Heart right ventricle (tissue), 16 donors: Measurements from ENCODE around the gene ADAMTS3. TPM values are rescaled to one million over a fixed set of nuclear protein-coding genes. Genes with fewer than 3 reads are reported as not detected.

ENCODE experiments used
- ATAC-seq, 8 donors: fragments of 200-7000 bp; cut with Tn5 transposase; one replicate each; pipeline ENCODE4 v1.9.1; 2020; ENCODE audit warnings: mild to moderate bottlenecking in 8 of 8, moderate library complexity in 8 of 8, moderate number of reproducible peaks in 1 of 8
- DNase-seq, 2 donors: peaks; one replicate each; pipeline ENCODE4 v3.0.0-alpha.2; 2020
- H3K27ac ChIP-seq, 10 donors: fragments of 200-600 bp; sonication (generic) in 2 of 10; one replicate each; pipeline versions ENCODE4 v1.5.0 to v1.8.0; 2020 to 2022; ENCODE audit warnings: mild to moderate bottlenecking in 3 of 10
- H3K27me3 ChIP-seq, 7 donors: fragments of 200-600 bp; one replicate each; pipeline ENCODE4 v1.8.0; 2021 to 2022; ENCODE audit warnings: mild to moderate bottlenecking in 2 of 7
- H3K36me3 ChIP-seq, 9 donors: fragments of 200-600 bp; sonication (generic) in 1 of 9; one replicate each; pipeline versions ENCODE4 v1.5.0 to v1.8.0; 2020 to 2022; ENCODE audit warnings: mild to moderate bottlenecking in 2 of 9
- H3K4me1 ChIP-seq, 9 donors: fragments of 200-600 bp; sonication (generic) in 1 of 9; one replicate each; pipeline versions ENCODE4 v1.5.0 to v1.8.0; 2020 to 2022; ENCODE audit warnings: mild to moderate bottlenecking in 4 of 9
- H3K4me3 ChIP-seq, 10 donors: fragments of 200-600 bp; sonication (generic) in 2 of 10; one replicate each; pipeline versions ENCODE4 v1.5.0 to v1.8.0; 2020 to 2022; ENCODE audit warnings: mild to moderate bottlenecking in 7 of 10, moderate library complexity in 2 of 10
- H3K9me3 ChIP-seq, 11 donors: fragments of 200-600 bp in 10 of 11; sonication (generic) in 2 of 11; one replicate each; pipeline versions ENCODE4 v1.5.0 to v1.8.0; 2013 to 2022; ENCODE audit warnings: mild to moderate bottlenecking in 2 of 11, control low read depth in 1 of 11, moderate library complexity in 1 of 11
- CTCF ChIP-seq, 9 donors: fragments of 200-600 bp; sonication (generic) in 2 of 9; IDR thresholded peaks; one replicate each; pipeline versions ENCODE4 v1.5.0 to v1.8.0; 2021 to 2022; ENCODE audit warnings: antibody characterized with exemption in 9 of 9, mild to moderate bottlenecking in 5 of 9, moderate library complexity in 1 of 9
- whole genome bisulfite sequencing, 2 donors: extraction: QIAGEN DNeasy Blood & Tissue Kit; methylation state at CpG; one replicate each; pipeline ENCODE4 v1.1.7; 2013; ENCODE audit warnings: inconsistent platforms in 1 of 2; 5-methylcytosine and 5-hydroxymethylcytosine counted together
- intact Hi-C, 10 donors: fragments of 100-400 bp; cut with DNase I; formaldehyde crosslinking; loops; one replicate each; pipeline versions ENCODE4 v1.11.1 to v1.14.2; 2022
- polyA plus RNA-seq, 2 donors: library from polyadenylated mRNA; stranded (reverse); fragments of 200-250 nt; gene quantifications; one replicate each; pipeline ENCODE4 v1.2.3, GENCODE V29; 2013
- total RNA-seq, 10 donors: library from RNA; stranded (reverse); fragmentation: NEBNext Ultra II Directional in 3 of 10; extraction: Animal tissue kit (Norgen Biotek cat#: 25700) in 3 of 10; gene quantifications; one replicate each; pipeline versions ENCODE4 v1.2.1 to v1.2.4, GENCODE V29; 2021 to 2023
- donor health status: Arrhythmogenic right ventricular cardiomyopathy.
- donor health status: ischemic (EF 13 %, LVEDD 7.1; RV severe dilation, severe dysfunction).
- donor health status: healthy with polysubstance abuse.
- donor health status: DM: no; HTN: yes; CAD: no.
- donor health status: DM: no; HTN: no; CAD: no.
- donor health status: ischemic (EF 25% LVEDD 6.9; RV normal size, moderate dysfunction).
- donor health status: ischemic (EF 25% LVEDD 5.7; RV mildly dilated, moderate dysfunction).
- donor health status: healthy.
- donor health status: DM: yes; HTN: yes; CAD: no.
- donor health status: Ischemic cardiomyopathy.
- donor health status: ischemic (EF 35%, LVEDD 5.7; RV mildly dilated, moderate dysfunction).
- donor health status: nonischemic (EF 11% LVEDD 7.7; RV severe dilation, severe dysfunction).
- donor health status: DM: yes; HTN: yes; CAD: no.
- donor health status: PGD.
- donor health status: ischemic (EF 29% LVEDD 5.4; RV normal size, mild dysfunction).
- donor health status: nonischemic (EF 23%, LVEDD 6.1; RV moderate dilation, normal function).

The ADAMTS3 gene
- total and polyA plus RNA-seq, 12 donors: 0.23 to 1.1 (median 0.54) TPM

GRCh38 chr4:72527038-72527646 is 41.9 kb downstream of the ADAMTS3 start:
- no peak for DNase-seq
- intact Hi-C loops: no loop called here
- no peak for TF ChIP-seq CTCF (IDR thresholded peaks at IDR 0.05)

GRCh38 chr4:72525938-72526337 is 43.1 kb downstream of the ADAMTS3 start:
- intact Hi-C loops: no loop called here
- ATAC-seq: peak; percentile 94 to 100 (median 99)
- H3K27ac ChIP-seq: peak overlapping the region in 2 of 10 donors; percentile 23 to 28
- H3K4me3 ChIP-seq: no peak overlapping the region
- TF ChIP-seq CTCF (IDR thresholded peaks at IDR 0.05): no peak
- H3K9me3 ChIP-seq: no peaks in the 10 kb centered on the region
- peaks cover 0 to 13% (median 0%) of the 10 kb centered on the region in 9 donors for H3K4me1 ChIP-seq
- no peaks in the 10 kb centered on the region for H3K36me3 ChIP-seq
- H3K27me3 ChIP-seq: no peaks in the 10 kb centered on the region
- peak; percentile 74 to 85 for DNase-seq
- WGBS, 2 donors: 3 to 4% methylated on average over 2 of the region's 2 CpGs

More at GRCh38 chr4:72527038-72527646, 41.9 kb downstream of the ADAMTS3 start:
- no peak for ATAC-seq
- Histone ChIP-seq H3K36me3 (no peaks in the 10 kb centered on the region), H3K4me3 (no peak overlapping the region), H3K27me3 (no peaks in the 10 kb centered on the region), H3K4me1 (peaks cover 0 to 13% (median 0%) of the 10 kb centered on the region in 9 donors), H3K27ac (no peak overlapping the region), H3K9me3 (no peaks in the 10 kb centered on the region)
- WGBS, 2 donors: 47 to 52% methylated on average over 2 of the region's 2 CpGs

- Histone ChIP-seq H3K36me3 (no peaks in the 10 kb centered on the region), H3K27me3 (no peaks in the 10 kb centered on the region), H3K4me3 (no peak overlapping the region), H3K27ac (no peak overlapping the region), H3K9me3 (peaks cover 0 to 3% (median 0%) of the 10 kb centered on the region in 11 donors), H3K4me1 (peaks cover 0 to 13% (median 0%) of the 10 kb centered on the region in 9 donors)
- TF ChIP-seq CTCF (IDR thresholded peaks at IDR 0.05): no peak
- intact Hi-C loops: no loop called here
- no peak for ATAC-seq
- WGBS, 2 donors: 79 to 87% methylated on average over 3 of the region's 3 CpGs
- no peak for DNase-seq
These were observed 46.6 kb downstream of the ADAMTS3 start for GRCh38 chr4:72522440-72522839.

- no peaks in the 10 kb centered on the region for H3K4me1 ChIP-seq
- no peaks in the 10 kb centered on the region for H3K27me3 ChIP-seq
- TF ChIP-seq CTCF (IDR thresholded peaks at IDR 0.05): no peak
- no peak for DNase-seq
- no peaks in the 10 kb centered on the region for H3K36me3 ChIP-seq
- ATAC-seq: no peak
- H3K9me3 ChIP-seq: peaks cover 0 to 32% (median 0%) of the 10 kb centered on the region in 11 donors
- no peak overlapping the region for H3K27ac ChIP-seq
- H3K4me3 ChIP-seq: no peak overlapping the region
- 85 to 87% methylated on average over 2 of the region's 2 CpGs for WGBS, 2 donors
- intact Hi-C loops: no loop called here
These were observed 55.8 kb downstream of the ADAMTS3 start for GRCh38 chr4:72513227-72513626.
